Activated T-helper 1 cell treated with anti-CD3 and anti-CD28 coated beads, Interleukin-2, amount 50 U/mL, for 16 hours (primary cell): Measurements from ENCODE around the gene GSE1.

Experiments used
- DNase-seq, 2 donors: peaks; one replicate each; pipeline ENCODE4 v3.0.0-alpha.2; 2020; ENCODE audit warnings: low read depth in 1 of 2, low spot score in 1 of 2

Gene GSE1

GRCh38 chr16:85573696-85574641 lies 39.2 kb upstream of the GSE1 start:
- DNase-seq, result no peak

- DNase-seq, result no peak
Measured at GRCh38 chr16:85574672-85575475, 38.2 kb upstream of the GSE1 start.

- no peak for DNase-seq
Measured at GRCh38 chr16:85575920-85576319, 37.2 kb upstream of the GSE1 start.

- no peak for DNase-seq
Measured at GRCh38 chr16:85576944-85577343, 36.2 kb upstream of the GSE1 start.

GRCh38 chr16:85577899-85578598 lies 35.1 kb upstream of the GSE1 start:
- no peak for DNase-seq

GRCh38 chr16:85578599-85578948 lies 34.5 kb upstream of the GSE1 start:
- no peak for DNase-seq

GRCh38 chr16:85579191-85579590 lies 33.9 kb upstream of the GSE1 start:
- no peak for DNase-seq

- DNase-seq, result no peak
Measured at GRCh38 chr16:85579923-85580580, 33.1 kb upstream of the GSE1 start.

- no peak for DNase-seq
Measured at GRCh38 chr16:85580684-85581083, 32.4 kb upstream of the GSE1 start.

- DNase-seq, result no peak
Measured at GRCh38 chr16:85582229-85582991, 30.7 kb upstream of the GSE1 start.

GRCh38 chr16:85583491-85584181 lies 29.5 kb upstream of the GSE1 start:
- no peak for DNase-seq

- no peak for DNase-seq
Measured at GRCh38 chr16:85584267-85584666, 28.9 kb upstream of the GSE1 start.

- no peak for DNase-seq
Measured at GRCh38 chr16:85584819-85585282, 28.3 kb upstream of the GSE1 start.

- DNase-seq, result no peak
Measured at GRCh38 chr16:85585711-85586110, 27.4 kb upstream of the GSE1 start.

GRCh38 chr16:85586380-85587104 lies 26.6 kb upstream of the GSE1 start:
- DNase-seq, result no peak

GRCh38 chr16:85587762-85588556 lies 25.2 kb upstream of the GSE1 start:
- no peak for DNase-seq

GRCh38 chr16:85588562-85589503 lies 24.3 kb upstream of the GSE1 start:
- no peak for DNase-seq
